Activated T-helper 9 cell treated with anti-CD3 and anti-CD28 coated beads, Interleukin-2, amount 50 U/mL, for 16 hours (primary cell): ENCODE results near the gene TCHH.
"Not testable (repeated sequence)": the region's sequence is repeated elsewhere in the genome, so short reads cannot be mapped to it uniquely, and the experiment has no call there.

Source experiments
- DNase-seq: peaks from one replicate; pipeline ENCODE4 v3.0.0-alpha.2; 2020; ENCODE audit warnings: low read depth

TCHH gene, protein sequence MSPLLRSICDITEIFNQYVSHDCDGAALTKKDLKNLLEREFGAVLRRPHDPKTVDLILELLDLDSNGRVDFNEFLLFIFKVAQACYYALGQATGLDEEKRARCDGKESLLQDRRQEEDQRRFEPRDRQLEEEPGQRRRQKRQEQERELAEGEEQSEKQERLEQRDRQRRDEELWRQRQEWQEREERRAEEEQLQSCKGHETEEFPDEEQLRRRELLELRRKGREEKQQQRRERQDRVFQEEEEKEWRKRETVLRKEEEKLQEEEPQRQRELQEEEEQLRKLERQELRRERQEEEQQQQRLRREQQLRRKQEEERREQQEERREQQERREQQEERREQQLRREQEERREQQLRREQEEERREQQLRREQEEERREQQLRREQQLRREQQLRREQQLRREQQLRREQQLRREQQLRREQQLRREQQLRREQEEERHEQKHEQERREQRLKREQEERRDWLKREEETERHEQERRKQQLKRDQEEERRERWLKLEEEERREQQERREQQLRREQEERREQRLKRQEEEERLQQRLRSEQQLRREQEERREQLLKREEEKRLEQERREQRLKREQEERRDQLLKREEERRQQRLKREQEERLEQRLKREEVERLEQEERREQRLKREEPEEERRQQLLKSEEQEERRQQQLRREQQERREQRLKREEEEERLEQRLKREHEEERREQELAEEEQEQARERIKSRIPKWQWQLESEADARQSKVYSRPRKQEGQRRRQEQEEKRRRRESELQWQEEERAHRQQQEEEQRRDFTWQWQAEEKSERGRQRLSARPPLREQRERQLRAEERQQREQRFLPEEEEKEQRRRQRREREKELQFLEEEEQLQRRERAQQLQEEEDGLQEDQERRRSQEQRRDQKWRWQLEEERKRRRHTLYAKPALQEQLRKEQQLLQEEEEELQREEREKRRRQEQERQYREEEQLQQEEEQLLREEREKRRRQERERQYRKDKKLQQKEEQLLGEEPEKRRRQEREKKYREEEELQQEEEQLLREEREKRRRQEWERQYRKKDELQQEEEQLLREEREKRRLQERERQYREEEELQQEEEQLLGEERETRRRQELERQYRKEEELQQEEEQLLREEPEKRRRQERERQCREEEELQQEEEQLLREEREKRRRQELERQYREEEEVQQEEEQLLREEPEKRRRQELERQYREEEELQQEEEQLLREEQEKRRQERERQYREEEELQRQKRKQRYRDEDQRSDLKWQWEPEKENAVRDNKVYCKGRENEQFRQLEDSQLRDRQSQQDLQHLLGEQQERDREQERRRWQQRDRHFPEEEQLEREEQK (N-terminal part only)

DNA sequence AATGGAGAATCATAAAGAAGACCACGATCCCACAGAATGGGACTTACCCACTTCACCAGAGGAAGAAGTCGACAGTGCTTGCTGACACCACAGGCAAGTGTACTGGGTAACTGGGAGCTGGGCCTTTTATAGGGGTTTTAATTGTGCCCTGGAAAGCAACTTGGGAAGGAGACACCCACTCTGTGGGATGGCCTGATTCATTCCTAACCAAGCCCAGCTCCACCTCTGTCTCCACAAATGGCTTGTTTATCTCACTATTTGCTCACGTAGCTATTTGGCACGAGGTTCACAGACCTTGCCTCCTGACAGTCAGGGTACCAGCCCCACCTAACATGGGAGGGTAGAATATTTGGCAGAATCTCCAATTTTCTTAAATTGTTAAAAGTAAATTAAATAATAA is at the start of gene TCHH:
Gene TCHH, minus strand, starts transcription at position 101 of the 400 bp plus-strand sequence. CDS start 1,364 bp downstream, outside the sequence.
- DNase-seq: no peak

DNA sequence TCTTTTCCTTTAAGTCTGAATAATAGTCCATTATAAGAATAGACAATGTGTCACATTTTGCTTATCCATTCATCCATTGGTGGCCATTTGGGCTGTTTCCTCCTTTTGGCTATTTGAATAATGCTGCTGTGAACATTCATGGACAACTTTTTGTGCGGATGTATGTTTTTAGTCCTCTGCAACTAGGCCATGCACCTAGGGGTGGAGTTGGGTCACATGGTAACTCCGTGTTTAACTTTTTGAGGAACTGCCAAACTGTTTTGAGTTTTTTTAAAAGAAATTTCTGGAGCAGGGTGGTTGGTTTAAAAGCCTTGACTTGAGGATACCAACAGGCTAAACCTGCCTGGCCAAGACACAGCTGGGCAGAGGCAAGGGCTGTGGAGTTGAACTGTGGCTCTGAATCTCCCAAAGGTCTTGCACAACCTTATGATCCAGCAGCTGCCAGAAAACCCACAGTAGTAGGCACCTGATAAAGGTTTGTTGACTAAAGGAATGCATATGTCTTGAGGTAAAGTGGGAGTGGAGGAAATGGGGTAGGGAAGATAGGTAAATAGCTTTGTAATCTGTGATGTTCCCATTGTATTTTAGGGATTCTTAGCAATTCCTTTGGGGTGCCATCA is 49.4 kb upstream of the TCHH start:
- no peak for DNase-seq

DNA sequence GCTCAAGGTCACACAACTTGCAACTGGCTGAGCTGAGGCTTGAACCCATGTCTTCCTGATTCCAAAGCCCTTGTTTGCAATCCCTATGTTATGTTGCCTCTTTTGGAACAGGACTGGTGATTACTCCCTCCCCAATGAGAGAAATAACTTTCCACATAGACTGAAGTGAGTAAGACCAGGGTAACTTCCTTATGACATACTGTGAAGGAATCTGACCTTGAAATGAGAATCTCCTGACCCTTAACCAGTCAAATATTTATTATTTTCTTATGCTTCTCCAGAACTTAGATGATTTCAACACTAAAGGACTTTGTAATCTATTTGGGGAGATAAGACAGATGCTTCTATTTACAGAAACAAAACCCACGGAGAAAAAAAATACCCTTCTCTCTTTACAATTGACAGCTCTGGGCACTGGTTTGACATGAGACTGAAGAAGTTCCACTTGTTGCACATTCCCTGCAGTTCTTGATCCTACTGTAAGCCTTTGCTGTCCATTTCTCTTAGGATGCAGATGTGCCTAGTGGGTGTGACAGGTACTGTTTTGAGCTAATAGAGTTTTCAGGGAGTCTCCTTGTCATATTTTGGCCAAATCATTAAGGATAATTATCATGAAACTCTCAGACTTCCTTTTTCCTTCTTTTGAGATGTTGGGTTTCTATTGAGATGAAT is 47.7 kb upstream of the TCHH start:
- no peak for DNase-seq

DNA sequence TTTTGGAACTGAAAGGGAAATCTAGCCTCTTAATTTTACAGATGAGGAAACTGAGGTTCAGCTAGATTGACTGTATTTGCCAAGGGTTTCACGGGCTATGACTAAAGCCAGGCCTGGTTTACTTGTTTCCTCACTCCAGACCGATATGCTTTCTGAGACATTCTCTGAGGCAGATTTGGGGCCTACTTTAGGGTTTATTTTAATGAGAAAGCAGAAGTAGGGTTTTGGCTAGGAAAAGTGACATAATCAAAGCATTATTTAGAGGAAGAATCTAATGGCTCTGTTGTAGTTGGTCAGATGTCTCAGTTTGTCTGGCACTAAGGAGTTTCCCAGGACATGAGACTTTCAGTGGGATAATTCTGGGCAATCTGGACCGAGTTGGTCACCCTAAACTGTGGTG is 45.3 kb upstream of the TCHH start:
- DNase-seq: no peak

DNA sequence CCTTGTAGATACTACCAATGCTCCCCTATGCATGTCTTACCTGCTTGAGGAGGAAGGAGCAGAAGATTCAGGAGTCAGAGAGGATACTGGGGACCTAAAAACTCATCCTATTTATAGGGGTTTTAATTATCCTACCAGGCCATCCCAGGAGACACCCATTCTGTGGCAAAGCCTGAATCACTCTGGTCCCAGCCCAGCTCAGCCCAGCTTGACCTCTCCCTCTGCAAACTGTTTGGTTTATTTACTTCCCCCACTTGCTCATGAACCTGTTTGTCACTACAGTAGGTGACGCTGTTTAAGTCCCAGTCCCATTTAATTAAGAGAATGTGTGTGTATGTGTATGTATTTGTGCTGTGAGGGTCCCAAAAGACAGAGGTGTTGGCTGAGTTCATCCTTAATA is 43.9 kb upstream of the TCHH start, which contains the start of gene RPTN:
Gene RPTN, minus strand, starts transcription at position 85 of the 400 bp plus-strand sequence. CDS start 1,339 bp downstream, outside the sequence.
- no peak for DNase-seq

DNA sequence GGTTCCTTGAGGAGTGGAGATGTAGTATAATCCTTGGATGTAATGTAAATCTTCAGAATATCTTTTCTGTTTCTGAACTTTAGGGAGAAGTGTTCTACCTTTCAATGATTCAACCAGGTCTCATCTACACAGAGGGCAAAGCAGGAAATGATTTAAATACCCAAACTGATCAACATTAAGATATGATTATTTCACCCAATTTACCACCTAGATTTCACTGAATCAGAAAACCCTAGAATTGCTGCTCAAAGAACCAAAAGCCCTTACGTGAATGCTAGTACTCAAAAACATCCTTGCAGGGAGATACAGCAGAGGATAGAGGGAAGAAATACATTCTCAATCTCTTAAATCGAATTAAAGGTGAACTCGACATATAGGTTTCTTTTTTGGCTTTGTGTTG is 38.8 kb upstream of the TCHH start:
- no peak for DNase-seq

DNA sequence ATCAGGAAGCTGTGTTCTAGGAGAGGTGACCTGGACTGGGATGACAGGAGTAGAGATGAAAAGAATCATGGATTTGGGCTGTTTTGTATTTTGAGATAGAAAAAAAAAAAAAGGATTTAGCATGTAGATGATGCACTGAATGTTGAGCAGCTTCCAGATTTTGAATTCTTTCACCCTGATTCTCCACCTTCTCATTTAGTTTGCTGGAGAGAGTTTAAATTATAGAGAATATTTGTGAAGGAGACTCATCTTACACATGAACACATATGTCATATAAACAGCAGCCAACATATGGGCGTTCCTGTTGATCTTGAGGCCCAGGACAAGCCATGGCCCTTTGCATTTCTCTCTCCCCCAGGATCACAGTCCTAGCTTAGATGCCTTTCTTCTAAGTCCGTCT is 36.4 kb upstream of the TCHH start:
- DNase-seq: no peak

DNA sequence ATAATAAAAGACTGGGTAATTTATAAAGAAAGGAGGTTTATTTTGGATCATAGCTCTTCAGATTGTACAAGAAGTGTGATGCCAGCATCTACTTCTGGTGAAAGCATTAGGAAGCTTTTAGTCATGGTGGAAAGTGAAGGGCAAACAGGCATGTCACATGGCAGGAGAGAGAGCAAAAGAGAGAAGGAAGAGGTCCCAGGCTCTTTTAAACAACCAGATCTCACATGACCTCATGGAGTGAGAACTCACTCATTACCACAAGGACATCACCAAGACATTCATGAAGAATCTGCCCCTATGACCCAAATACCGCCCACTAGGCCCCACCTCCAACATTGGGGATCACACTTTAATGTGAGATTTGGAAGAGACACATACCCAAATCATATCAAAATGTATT is 33.7 kb upstream of the TCHH start:
- DNase-seq: no peak

DNA sequence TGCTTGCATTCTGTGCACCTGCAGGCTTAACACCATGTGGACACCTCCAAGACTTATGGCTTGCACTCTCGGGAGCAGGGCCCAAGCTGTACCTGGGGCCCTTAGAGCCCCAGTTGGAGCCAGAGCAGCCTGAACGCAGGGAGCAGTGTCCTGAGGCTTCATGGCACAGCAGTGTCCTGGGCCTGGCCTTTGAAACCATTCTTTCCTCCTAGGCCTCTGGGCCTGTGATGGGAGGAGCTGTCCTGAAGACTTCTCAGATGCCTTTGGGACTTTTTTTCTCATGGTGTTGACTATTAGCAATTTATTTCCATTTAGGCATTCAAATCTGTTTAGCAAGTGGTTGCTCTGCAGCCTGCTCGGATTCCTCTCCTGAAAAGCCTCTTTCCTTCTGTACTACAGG is 32.8 kb upstream of the TCHH start:
- no peak for DNase-seq

DNA sequence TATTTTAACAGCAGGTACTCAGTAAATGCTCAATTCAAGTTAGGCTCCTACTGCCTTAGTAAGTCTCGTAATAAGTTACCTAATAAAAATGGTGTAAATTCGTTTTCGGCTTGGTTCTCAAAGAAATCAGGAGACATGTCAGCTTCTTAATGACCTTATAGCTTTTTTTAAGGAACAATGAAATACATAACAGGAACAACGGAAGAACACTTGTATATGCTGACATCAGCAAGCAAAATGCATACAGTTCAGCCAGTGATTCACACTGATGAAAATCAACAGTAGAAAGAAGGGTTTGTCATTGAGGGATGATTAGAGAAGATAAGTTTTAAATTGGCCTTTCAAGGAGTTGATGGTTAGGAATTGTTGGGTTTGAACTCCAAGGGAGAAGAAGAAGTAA is 30.5 kb upstream of the TCHH start:
- no peak for DNase-seq

DNA sequence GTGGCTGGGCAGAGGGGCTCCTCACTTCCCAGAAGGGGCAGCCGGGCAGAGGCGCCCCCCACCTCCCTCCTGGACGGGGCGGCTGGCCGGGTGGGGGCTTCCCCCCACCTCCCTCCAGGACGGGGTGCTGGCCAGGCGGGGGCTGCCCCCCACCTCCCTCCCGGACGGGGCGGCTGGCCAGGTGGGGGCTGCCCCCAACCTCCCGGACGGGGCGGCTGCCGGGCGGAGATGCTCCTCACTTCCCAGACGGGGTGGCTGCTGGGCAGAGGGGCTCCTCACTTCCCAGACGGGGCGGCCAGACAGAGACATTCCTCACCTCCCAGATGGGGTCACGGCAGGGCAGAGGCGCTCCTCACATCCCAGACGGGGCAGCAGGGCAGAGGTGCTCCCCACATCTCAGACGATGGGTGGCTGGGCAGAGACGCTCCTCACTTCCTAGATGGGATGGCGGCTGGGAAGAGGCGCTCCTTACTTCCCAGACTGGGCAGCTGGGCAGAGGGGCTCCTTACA is 29.5 kb upstream of the TCHH start:
- not testable (repeated sequence) for DNase-seq

DNA sequence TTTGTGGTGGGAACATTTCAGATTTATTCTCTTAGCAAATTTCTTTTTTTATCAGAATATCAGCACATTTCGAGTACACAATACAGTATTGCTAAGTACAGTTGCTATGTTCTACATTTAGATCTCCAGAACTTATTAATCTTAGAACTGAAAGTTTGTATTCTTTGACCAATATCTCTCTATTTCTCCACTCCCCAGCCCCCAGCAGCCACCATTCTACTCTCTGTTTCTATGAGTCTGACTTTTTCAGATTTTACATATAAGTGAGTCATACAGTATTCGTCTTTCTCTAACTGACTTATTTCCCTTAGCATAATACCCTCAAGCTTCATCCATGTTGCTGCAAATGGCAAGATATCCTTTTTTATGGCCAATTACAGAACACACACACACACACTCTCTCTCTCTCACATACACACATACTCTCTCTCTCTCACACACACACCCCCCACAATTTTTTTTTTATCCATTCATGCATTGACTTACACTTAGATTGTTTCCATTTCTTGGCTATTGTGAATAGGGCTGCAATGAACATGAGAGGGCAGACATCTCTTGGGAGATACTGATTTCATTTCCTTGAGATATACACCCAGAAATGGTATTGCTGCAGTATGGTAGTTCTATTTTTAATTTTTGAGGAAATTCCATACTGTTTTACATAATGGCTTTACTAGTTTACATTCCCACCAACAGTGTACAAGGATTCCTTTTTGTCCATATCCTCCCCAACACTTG is 28.1 kb upstream of the TCHH start:
- DNase-seq: no peak

DNA sequence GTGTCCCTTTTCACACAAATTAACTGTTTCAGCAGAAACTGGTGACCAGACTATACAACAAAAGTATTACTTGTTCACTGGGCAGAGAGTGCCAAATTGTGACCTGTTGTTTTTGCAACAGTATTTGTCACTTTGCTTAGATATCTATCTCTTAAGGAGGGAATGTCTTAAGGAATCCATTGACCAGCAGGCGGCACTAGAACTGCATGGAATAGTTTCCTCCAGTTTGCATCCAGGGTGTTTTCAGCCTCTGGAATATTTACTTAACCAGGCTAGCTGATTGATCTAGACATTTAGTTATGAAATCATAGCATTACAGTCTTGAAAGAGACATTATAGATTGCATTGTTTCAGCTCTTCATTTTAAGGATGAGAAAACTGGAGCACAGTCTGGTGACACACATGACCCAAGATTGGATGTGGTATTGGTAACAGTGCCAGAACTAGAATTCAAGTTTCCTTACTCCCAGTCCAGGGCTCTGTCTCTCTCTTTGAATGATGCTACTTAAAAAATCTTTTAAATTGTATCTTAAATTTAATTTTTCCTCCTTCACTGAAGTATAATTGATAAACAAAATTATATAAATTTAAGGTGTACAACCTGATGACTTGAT is 26.8 kb upstream of the TCHH start:
- DNase-seq: no peak

DNA sequence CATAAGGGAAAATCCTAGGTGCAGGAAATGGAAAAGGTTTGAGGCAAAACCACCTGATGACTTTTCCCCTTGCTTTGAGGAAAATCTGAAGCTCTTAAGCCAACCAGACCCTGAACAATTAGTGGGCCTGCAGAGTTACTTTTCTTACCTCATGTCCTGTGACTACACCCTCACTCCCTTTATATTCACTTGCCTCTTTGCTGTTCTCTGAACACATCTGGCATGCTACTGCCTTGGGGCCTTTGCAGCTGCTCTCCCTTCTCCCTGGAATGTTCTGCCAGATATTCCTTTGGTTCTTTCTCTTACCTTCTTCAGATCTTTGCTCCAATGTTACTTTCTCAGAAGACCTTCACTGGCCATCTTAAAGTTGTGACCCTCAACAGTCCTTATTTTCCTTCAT is 22.0 kb upstream of the TCHH start:
- no peak for DNase-seq

DNA sequence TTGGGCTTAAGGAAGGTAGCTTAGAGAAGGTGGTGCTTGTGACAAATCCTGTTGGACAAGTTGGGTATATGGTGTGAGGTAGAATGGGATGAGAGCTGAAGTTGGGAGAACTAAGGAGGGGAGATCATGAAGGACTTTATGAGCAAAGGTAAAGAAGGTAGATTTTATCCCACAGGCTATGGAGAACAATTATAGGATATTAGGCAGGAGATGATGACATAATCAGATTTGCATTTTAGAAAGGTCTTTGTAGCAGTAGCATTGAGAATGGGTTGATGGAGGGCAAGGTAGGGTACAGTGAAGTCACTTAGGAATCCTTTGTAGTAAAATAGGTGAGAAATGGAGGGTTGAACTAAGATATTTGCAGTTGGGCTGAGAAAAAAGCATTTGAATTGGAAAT is 14.9 kb upstream of the TCHH start:
- DNase-seq: no peak

DNA sequence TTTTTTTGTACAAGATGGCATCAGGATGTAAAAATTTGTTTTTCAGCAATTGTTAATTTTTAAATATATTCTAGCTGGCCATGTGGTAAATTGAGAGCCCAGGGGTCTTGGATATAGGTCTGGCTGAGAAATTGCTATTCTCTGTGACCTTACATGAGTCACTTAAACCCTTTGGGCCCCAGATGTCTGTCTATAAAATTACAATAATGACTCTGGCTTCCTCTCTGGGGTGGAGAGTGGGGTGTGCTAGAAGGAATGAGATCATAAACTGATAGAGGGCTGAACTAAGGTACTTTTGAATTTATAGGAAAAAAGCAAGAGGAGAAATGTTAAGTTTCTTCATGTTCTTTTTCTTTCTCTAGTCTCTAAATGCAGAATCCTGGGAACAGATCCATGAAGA is 12.4 kb upstream of the TCHH start:
- DNase-seq: no peak

DNA sequence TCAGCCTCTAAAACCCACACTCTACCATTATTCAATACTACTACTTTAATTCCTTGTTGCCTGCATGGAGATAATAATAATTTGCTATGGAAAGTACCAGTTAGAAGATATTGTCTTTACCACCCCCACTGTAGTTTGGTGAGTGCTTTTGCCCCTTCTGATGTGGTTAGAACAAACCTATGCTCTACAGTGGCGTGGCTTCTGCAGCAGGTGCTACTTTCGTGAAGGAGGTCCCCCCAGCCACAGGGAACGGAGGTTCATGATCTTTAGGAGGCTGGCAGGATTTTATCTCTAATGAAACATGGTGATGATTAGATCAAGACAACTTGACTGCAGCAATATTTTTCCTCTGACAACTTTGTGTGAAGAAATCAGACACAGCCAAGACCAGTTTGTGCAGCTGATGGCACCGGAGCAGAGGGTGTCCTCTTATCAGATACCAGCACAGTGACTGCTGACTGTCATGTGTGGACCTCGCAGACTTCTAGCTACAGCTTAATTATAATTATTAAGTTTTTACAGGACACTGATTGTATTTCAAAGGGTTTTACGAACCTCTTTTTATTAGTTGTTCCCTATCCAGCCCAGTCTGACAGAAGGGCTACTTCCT is 10.7 kb upstream of the TCHH start:
- no peak for DNase-seq

DNA sequence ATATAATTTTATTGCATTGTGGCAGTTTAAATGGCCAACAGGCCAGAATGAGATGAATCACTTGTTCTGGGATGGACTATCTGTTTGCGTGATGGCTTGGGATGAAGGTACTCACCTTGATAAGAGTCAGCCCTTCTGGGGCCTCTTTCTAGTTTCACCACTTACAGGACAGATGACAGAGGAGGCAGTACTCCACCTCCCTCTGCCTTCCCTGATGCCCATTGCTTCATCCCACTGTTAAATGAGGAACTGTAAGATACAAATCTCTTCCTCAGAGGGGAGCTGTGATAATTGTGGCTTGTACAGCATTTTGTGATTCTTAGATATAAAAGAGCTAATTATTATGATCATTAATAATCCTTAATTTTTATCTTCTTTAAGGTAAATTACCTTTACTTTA is 3.7 kb upstream of the TCHH start:
- no peak for DNase-seq

DNA sequence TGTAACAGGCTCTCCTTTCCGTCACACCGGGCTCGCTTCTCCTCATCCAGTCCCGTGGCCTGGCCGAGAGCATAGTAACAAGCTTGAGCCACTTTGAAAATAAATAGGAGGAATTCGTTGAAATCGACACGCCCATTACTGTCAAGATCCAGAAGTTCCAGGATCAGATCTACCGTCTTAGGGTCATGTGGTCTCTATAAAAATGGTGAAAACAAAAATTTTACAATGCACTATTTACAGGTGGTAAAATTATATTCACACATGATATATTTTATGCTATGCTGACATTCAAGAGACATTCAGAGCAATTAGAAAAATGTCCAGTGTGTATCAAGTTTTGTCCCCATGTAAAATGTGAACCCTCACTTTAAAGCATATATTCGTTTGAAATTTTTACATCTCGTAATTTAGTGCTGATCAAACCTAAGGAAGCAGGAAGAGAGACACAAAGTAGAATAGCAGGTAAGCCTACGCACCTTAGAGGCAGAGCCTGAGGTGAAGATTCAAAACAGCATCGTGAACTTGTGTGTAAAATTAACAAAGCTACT is 2.3 kb downstream of the TCHH start:
- no peak for DNase-seq
